Adipose tissue (tissue), 3 donors: ENCODE data around the gene LRGUK. TPM values are rescaled to one million over a fixed set of nuclear protein-coding genes. Genes with fewer than 3 reads are reported as not detected.

Experiments
- H3K27ac ChIP-seq: one replicate; pipeline ENCODE4 v1.5.1; 2013; ENCODE audit warnings: low read depth, low read length
- WGBS, 3 donors: extraction: QIAGEN DNeasy Blood & Tissue Kit; methylation state at CpG; one replicate each; pipeline ENCODE4 v1.1.7; 2013; 5-methylcytosine and 5-hydroxymethylcytosine counted together
- polyA plus RNA-seq, 3 donors: library from polyadenylated mRNA; stranded (reverse); fragments of 200-250 nt; gene quantifications; one replicate each; pipeline ENCODE4 v1.2.3, GENCODE V29; 2013
- donor health status: healthy with polysubstance abuse.
- donor health status: Bipolar disorder and iron deficiency.
- donor health status: healthy.

LRGUK gene
- polyA plus RNA-seq, 3 donors = 0.07 to 0.19 TPM; not detected in 1

DNA sequence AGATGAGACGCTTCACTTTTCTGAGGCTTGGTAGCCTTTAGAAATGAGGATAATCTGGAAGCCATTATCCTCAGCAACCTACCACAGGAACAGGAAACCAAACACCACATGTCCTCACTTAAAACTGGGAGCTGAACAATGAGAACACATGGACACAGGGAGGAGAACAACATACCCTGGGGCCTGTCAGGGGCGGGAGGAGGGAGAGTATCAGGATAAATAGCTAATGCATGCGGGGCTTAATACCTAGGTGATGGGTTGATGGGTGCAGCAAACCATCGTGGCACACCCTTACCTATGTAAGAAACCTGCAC lies 48.9 kb downstream of the LRGUK start:
- WGBS, 3 donors = 89 to 95% (median 89%) methylated on average over 4 of the region's 4 CpGs
- H3K27ac ChIP-seq = no peak overlapping the region

DNA sequence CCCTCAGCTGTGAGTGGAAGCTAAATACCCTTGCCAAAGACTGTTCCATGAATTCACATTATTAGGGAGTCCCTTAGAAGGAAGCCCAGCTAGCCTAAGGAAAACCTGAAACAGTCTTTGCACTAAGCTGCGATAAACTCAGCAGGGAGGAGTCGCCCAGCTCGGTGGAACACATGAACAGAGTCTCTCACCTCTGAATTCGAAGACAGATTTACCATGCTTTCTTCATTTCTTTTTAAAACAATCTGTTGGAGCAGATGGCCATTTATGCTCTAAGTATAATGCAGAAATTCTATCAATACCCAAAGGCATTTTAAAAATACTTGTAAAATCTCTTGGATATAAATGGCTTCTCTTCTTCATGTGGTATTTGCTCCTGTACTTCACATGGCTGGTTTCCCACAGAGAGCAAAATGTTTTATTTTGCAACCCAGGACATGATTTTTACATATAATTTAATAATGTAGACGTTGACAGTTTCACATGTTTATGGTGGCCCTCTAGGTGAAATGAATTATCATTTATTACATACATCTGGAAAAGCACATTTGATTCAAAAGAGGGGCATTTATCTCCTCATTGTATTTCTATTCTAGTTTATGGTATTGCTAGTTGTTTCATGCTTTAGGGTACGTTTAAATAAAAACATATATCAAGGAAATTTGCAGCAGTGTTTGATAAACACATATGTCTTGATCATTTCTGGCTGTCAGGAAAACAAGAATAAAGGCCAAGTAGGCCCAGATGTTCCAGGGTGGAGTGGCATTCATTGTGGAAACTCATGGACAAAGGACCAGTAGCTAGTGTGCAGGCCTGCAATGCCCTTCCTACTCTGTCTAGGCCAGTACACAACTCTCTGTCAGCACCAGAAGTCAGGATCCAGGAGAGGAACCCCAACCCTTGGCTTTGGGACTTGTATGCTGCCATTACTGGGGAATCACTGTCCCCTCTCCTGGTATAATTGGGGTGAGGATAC lies 52.2 kb downstream of the LRGUK start:
- WGBS, 3 donors = 86 to 91% (median 87%) methylated on average over 6 of the region's 6 CpGs
- H3K27ac ChIP-seq = no peak overlapping the region

GRCh38 chr7:134180376-134180775 lies 53.2 kb downstream of the LRGUK start:
- no peak overlapping the region for H3K27ac ChIP-seq
- 83 to 94% (median 92%) methylated on average over 1 of the region's 1 CpG for WGBS, 3 donors

DNA sequence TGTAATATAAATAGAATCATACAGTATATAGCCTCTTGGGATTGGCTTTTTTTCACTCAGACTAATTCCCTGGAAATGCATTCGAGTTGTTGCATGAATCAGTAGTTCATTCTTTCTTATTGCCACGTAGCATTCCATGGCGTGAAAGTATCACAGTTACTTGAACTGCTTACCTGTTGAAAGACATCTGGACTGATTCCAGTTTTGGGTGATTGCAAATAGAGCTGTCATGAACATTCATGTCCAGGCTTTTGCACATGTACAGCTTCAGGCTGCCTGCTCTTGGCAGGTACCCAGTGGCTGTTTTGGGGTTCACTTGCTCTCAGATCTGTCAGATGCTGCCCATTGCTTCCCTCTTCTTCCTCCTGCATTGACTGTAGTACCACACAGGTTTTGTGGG lies 54.9 kb downstream of the LRGUK start:
- 56 to 59% (median 58%) methylated on average over 3 of the region's 3 CpGs for WGBS, 3 donors
- H3K27ac ChIP-seq = no peak overlapping the region

GRCh38 chr7:134184767-134185166 lies 57.6 kb downstream of the LRGUK start:
- WGBS, 3 donors = 48 to 84% (median 63%) methylated on average over 3 of the region's 3 CpGs
- no peak overlapping the region for H3K27ac ChIP-seq

DNA sequence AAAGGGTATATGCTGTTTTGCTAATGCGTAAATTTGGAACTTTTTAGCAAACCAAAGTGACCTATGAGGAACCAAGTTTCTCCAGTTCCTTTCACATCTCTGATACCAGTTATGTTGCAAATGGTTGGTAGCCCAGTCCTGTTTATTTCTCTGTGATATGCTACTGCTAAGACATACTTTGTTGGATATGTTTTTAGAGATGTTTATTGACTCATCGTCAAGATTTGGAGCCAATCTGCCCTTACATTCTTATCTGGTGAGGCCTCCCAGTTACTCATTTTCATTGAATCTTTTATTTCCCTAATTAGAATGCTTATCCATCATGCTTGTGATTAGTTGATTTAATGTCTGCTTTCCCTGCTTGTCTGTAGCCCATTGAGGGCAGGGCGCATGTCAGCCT lies 58.9 kb downstream of the LRGUK start:
- no peak overlapping the region for H3K27ac ChIP-seq
- WGBS, 3 donors = 64 to 65% (median 64%) methylated on average over 3 of the region's 3 CpGs

DNA sequence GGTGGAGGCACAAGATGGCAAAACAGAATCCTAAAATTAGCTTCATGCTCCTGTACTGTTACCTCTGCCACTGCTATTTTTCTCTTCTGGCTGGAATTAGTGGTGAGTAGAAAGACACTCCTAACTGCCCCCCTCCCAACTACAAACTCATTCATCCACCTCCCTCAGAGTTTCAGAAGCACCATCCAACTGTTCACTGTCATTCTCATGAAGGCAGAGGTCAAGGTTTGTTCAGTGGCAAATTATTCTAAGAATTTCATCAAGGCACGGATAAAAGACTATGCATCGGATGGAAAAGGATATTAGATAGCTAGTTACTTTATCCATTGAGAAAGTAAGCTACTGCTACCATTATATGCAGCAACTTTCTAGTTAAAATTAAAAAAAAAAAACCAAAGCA lies 59.7 kb downstream of the LRGUK start:
- no peak overlapping the region for H3K27ac ChIP-seq
- WGBS, 3 donors = 76 to 86% (median 77%) methylated on average over 2 of the region's 2 CpGs

GRCh38 chr7:134187893-134188292 lies 60.8 kb downstream of the LRGUK start:
- 87 to 96% (median 94%) methylated on average over 1 of the region's 1 CpG for WGBS, 3 donors

GRCh38 chr7:134188311-134188710 lies 61.2 kb downstream of the LRGUK start:
- WGBS, 3 donors = 87 to 93% (median 90%) methylated on average over 4 of the region's 4 CpGs
- H3K27ac ChIP-seq = no peak overlapping the region

More at GRCh38 chr7:134187893-134188292, 60.8 kb downstream of the LRGUK start:
- no peak overlapping the region for H3K27ac ChIP-seq

- H3K27ac ChIP-seq = no peak overlapping the region
Measured at GRCh38 chr7:134189559-134189958, 62.4 kb downstream of the LRGUK start.

DNA sequence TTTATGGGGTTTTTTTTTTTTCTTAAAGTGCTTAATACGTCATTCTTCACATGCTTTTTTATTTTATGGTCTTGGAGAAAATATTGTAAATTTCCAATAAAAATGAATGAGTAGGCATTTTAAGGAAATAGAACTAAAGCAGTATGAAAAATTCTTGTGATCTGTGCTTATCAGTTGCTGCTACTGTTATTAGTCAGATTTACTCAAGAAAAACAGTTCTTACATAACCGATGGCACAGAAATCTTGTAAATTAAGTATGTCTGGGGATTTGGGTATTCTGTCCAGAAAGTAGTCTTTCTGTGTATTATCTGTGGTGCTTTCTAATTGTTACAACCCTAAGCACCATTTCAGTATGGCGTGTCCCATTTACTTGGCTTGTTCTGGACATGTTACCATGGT lies 64.7 kb downstream of the LRGUK start:
- WGBS, 3 donors = 84 to 95% (median 89%) methylated on average over 3 of the region's 3 CpGs
- no peak overlapping the region for H3K27ac ChIP-seq

GRCh38 chr7:134193240-134193639 lies 66.1 kb downstream of the LRGUK start:
- no peak overlapping the region for H3K27ac ChIP-seq
- WGBS, 3 donors = 88 to 92% (median 91%) methylated on average over 1 of the region's 1 CpG

DNA sequence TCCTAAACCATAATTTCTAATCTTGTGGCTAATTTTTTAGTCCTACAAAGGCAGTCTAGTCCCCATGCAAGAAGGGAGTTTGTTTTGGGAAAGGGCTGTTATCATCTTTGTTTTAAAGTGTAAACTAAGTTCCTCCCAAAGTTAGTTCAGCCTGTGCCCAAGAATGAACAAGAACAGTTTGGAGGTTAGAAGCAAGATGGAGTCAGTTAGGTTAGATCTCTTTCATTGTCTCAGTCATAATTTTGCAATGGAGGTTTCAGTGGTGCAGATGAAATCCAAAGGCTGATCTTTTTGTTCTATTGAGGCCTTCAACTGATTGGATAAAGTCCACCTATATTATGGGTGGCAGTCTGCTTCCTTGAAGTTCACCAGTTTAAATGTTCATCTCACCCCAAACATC lies 68.1 kb downstream of the LRGUK start:
- no peak overlapping the region for H3K27ac ChIP-seq

DNA sequence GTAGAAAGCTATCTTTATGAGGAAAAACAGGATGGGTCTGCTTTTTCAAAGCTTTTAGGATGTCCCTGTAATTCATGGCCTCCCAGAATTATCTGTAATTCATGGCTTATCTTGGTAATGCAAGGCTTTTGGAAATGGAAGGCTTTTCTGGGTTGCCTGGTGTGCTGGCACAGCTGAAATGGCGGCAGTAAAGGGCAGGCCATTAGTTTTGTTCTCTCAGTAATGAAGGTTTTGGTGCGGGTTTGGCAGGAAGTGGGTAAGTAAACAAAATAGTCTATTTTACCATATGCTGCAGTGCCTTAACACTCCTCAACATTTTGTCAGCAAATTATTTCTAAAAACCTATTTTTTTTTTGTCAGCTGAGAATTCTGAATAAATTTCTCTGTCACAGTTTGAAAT lies 69.3 kb downstream of the LRGUK start:
- no peak overlapping the region for H3K27ac ChIP-seq
- WGBS, 3 donors = 81 to 86% (median 85%) methylated on average over 2 of the region's 2 CpGs

DNA sequence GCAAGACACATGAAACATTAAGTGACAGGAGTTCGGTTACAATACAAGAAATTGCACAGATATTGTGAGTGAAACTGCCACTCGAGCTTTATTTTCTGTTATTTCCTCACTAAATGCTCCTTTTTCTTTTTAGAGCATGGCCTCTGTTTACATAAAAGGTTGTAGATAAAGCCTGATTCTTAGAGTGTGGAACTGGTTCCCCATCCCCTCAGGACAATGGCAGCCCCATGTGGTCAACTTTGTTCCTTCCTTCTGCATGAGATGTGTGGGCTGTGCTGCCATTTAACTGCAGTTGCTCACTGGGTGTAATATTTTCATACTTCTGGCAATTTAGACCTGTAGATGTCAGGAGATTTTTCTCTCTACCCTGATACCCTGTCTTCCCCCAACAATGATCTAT lies 70.2 kb downstream of the LRGUK start:
- WGBS, 3 donors = 88 to 91% (median 89%) methylated on average over 2 of the region's 2 CpGs
- no peak overlapping the region for H3K27ac ChIP-seq

GRCh38 chr7:134200970-134201369 lies 73.8 kb downstream of the LRGUK start:
- WGBS, 3 donors = 87 to 91% (median 90%) methylated on average over 5 of the region's 5 CpGs
- no peak overlapping the region for H3K27ac ChIP-seq

GRCh38 chr7:134201569-134202261 lies 74.6 kb downstream of the LRGUK start:
- H3K27ac ChIP-seq = no peak overlapping the region
- 80 to 94% (median 92%) methylated on average over 6 to 7 of the region's 7 CpGs for WGBS, 3 donors

- WGBS, 3 donors = 90% methylated on average over 4 of the region's 4 CpGs
- H3K27ac ChIP-seq = no peak overlapping the region
Measured at GRCh38 chr7:134203186-134203889, 76.2 kb downstream of the LRGUK start.

DNA sequence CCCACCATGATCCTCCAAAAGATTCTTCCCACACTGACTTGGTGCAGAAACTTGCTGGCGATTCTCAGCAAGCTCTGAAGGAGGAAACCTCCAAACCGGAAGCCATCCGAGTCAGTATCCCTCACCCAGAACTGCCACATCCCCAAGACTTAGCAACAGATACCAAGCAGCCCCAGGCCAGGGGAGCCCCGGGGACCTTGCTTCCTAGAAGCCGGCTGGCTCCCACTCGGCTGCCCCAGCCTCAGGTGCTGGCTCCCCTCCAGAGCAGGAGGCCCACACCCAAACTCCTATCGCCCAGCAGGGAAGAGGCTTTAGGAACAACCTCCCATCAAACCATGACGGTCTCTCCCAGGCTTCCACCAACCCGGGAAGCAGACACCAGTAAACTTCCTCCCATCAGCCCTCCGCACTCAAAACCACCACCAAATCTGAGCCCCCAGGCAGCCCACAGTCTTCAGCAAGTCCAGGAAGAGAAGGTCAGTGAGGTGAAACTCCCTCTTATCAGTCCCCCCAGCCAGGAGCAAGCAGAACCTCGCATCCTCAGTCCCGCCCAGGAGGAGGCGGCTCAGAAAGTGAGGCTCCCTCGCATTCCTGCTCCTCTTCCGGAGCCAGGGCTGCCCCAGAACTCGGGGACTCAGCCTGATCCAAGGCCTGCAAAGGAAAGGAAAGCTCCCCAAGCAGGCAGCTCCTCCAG lies 82.3 kb downstream of the LRGUK start:
- H3K27ac ChIP-seq = no peak overlapping the region
- 81 to 90% (median 87%) methylated on average over 16 of the region's 16 CpGs for WGBS, 3 donors
